DND-41 (cell line): ENCODE measurements around the gene R3HCC1L.

ENCODE experiments used
- EZH2 ChIP-seq: IDR thresholded peaks from 3 replicates; pipeline ENCODE4 v1.6.1; 2012; ENCODE audit warnings: borderline replicate concordance, low read depth, mild to moderate bottlenecking, moderate library complexity, low read length, inconsistent platforms; ENCODE audit not compliant: severe bottlenecking
- TF ChIP-seq, protein P1 (sequence below): IDR thresholded peaks from 2 replicates; pipeline ENCODE4 v1.5.1; 2012; ENCODE audit warnings: borderline replicate concordance, low read length, moderate library complexity, mild to moderate bottlenecking; ENCODE audit not compliant: poor library complexity, severe bottlenecking; ENCODE audit errors: extremely low read depth

DNA sequence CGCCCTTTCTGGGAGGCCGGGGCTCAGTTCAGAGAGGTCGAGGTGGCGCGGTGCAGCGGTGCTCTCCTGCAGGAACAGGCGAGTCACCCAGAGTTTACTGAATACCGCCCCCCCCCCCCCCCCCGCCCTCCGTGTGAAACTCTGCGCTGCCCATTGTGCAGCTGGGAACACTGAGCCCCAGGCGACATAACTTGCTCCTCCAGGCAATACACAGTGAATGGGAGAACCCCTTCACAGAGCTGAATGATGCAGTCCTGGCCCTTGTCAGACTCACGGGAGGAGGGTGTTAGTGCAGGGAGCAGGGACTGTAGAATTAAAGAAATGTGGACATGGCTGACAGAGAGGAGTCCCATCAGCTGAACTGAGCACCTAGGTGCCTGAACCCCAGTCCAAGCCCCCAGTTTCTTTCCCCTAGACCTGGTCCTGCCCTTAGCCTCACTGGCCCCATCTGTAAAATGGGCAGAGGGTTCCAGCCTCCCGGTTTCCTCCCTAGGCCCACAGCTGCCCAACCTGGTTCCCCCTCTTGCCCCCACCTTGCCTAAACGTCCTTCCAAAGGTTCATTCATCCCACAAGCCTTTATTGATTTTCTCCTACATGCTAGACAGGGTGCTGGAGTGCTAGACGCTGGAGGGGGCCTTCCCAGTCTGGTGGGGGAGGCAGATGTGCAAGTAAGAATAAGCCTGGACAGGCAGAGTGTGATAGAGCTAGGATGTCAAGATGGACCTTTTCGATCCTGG, 134.4 kb downstream of the R3HCC1L start:
- TF ChIP-seq, protein P1, sequence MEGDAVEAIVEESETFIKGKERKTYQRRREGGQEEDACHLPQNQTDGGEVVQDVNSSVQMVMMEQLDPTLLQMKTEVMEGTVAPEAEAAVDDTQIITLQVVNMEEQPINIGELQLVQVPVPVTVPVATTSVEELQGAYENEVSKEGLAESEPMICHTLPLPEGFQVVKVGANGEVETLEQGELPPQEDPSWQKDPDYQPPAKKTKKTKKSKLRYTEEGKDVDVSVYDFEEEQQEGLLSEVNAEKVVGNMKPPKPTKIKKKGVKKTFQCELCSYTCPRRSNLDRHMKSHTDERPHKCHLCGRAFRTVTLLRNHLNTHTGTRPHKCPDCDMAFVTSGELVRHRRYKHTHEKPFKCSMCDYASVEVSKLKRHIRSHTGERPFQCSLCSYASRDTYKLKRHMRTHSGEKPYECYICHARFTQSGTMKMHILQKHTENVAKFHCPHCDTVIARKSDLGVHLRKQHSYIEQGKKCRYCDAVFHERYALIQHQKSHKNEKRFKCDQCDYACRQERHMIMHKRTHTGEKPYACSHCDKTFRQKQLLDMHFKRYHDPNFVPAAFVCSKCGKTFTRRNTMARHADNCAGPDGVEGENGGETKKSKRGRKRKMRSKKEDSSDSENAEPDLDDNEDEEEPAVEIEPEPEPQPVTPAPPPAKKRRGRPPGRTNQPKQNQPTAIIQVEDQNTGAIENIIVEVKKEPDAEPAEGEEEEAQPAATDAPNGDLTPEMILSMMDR = no peak
- TF ChIP-seq EZH2 = no peak
